RPMI7951 (cell line): ENCODE results near the gene REG1A. TPM values are rescaled to one million over a fixed set of nuclear protein-coding genes. Genes with fewer than 3 reads are reported as not detected.

Experiments
- DNase-seq: peaks from one replicate; pipeline ENCODE4 v3.0.0-alpha.2; 2012; ENCODE audit warnings: low read depth
- total RNA-seq: library from RNA; depleted of rRNA; stranded (reverse); fragments of >200 nt; shearing (Covaris generic); gene quantifications from 2 replicates; pipeline ENCODE4 v1.2.3, GENCODE V29; 2014; rRNA removed

The REG1A gene
- total RNA-seq, 1 experiment from 2014 or later = not detected

- DNase-seq = no peak
Observed at GRCh38 chr2:79125721-79125985, 5.4 kb downstream of the REG1A start.

GRCh38 chr2:79128406-79128805, 8.1 kb downstream of the REG1A start:
- no peak for DNase-seq

- DNase-seq = no peak
Observed at GRCh38 chr2:79129260-79129659, 9.0 kb downstream of the REG1A start.

- DNase-seq = no peak
Observed at GRCh38 chr2:79129804-79130203, 9.5 kb downstream of the REG1A start.

GRCh38 chr2:79131687-79132086, 11.4 kb downstream of the REG1A start:
- no peak for DNase-seq

GRCh38 chr2:79138385-79138784, 18.1 kb downstream of the REG1A start:
- no peak for DNase-seq

- no peak for DNase-seq
Observed at GRCh38 chr2:79139423-79139822, 19.1 kb downstream of the REG1A start.

- no peak for DNase-seq
Observed at GRCh38 chr2:79155826-79156476, 35.7 kb downstream of the REG1A start.

- no peak for DNase-seq
Observed at GRCh38 chr2:79159030-79159429, 38.7 kb downstream of the REG1A start.

- DNase-seq = no peak
Observed at GRCh38 chr2:79159653-79160052, 39.4 kb downstream of the REG1A start, which contains the start of gene REG3A. Gene REG3A, minus strand, starts transcription at chr2:79159753. Its CDS starts 348 bp downstream, at chr2:79159405.

GRCh38 chr2:79162132-79162531, 41.8 kb downstream of the REG1A start:
- DNase-seq = no peak

- no peak for DNase-seq
Observed at GRCh38 chr2:79162801-79163200, 42.5 kb downstream of the REG1A start.

- DNase-seq = no peak
Observed at GRCh38 chr2:79171348-79171958, 51.2 kb downstream of the REG1A start.

Other genes with a start within 250 kb of the REG1A start
- not detected in 2 replicates for gene REG3G, start 94.8 kb upstream of the REG1A start, total RNA-seq
- not detected in 2 replicates for gene REG1B, start 32.5 kb upstream of the REG1A start, total RNA-seq
- gene REG3A, start 39.3 kb downstream of the REG1A start, total RNA-seq = not detected in 2 replicates